Stimulated activated CD4-positive, alpha-beta T cell treated with anti-CD3 and anti-CD28 coated beads, Interleukin-15, amount 100 ng/mL, for 24 hours (primary cell): Measurements from ENCODE around the gene KPNB1.
A peak's percentile ranks its signal among the peaks of the same experiment; 100 is the strongest.

ENCODE experiments used
- DNase-seq: peaks from one replicate; pipeline ENCODE4 v3.0.0-alpha.2; 2020

The KPNB1 gene

DNA sequence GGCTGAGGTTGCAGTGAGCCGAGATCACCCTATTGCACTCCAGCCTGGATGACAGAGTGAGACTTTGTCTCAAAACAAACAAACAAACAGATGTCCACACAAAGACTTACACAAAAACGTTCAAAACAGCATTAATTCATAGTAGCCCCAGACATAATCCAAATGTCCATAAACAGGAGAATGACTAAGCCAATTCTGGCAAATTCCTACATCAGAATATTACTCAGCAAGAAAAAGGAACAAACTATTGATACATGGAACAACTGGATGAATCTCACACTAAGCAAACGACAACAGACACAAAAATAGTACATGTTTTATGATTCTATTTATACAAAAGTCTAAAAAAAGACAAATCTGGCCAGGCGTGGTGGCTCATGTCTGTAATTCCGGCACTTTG, 10.8 kb upstream of the KPNB1 start:
- no peak for DNase-seq

DNA sequence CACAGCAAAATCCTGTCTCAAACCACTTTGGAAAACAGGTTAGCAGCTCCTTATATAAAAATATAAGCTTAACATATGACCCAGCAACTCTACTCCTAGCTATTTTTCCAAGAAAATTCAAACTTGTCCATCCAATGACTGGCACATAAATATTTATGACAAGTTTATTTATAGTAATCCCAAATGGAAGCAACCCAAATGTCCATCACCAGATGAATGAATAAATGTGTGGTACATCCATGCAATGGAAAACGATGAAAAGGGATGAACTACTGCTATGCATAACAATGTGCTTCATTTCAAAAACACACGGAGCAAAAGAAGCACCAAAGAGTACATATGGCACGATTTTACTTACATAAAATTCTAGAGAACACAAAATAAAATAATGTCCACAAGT, 9.6 kb upstream of the KPNB1 start:
- no peak for DNase-seq

DNA sequence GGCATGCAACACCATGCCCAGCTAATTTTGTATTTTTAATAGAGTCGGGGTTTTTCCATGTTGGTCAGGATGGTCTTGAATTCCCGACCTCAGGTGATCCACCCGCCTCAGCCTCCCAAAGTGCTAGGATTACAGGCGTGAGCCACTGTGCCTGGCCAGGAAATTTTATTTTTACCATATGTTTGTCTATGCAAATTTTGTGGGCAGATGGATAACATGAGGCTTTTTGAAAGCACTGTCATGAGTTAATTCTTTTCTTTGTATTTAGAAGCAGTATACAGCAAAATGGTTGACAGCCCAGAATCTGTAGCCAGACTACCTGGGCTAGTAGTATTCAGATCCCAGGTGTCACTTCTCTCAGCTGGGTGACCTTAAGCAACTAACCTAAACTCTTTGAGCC, 8.5 kb upstream of the KPNB1 start:
- DNase-seq, result no peak

DNA sequence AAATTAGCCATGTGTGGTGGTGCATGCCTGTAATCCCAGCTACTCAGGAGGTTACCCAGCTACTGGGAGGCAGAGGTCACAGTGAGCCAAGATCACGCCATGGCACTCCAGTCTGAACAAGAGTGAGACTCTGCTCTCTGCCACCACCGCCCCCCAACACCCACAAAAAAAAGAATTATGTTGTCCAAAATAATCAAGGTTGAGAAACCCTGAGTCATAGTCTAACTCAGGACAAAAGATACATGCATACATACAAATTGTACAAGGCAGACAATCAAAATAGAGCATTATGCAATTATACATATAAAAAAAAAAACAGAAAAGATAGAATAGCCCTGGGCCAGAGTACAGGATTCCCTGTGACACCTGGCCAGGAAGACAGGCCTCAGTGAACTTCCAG, 6.6 kb upstream of the KPNB1 start:
- DNase-seq, result no peak

DNA sequence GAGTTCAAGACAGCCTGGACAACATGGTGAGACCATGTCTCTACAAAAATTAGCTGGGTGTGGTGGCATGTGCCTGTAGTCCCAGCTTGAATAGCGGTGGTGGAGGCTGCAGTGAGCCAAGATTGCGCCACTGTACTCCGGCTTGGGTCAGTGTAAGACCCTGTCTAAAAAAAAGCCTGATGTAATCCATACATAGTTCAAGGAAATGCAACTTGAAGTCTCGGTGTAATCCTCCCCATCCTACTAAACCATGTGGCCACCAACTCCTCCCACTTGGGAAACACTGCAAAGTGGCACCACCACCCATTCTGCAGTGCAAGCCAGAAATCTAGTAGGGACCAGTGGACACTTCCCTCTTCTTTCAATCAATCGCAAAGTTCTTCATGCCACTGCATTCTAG, 5.4 kb upstream of the KPNB1 start:
- no peak for DNase-seq

DNA sequence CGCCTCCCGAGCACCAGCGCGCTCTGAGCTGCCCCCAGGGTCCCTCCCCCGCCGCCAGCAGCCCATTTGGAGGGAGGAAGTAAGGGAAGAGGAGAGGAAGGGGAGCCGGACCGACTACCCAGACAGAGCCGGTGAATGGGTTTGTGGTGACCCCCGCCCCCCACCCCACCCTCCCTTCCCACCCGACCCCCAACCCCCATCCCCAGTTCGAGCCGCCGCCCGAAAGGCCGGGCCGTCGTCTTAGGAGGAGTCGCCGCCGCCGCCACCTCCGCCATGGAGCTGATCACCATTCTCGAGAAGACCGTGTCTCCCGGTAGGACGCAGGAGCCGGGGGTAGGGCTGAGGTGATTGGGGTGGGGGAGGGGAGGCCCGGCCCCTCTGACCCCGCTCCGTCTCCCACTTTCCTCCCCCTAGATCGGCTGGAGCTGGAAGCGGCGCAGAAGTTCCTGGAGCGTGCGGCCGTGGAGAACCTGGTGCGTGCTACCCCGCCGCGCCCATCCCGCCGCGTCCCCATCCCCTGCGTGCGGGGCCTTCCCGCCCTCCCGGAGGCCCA, 329 bp downstream of the KPNB1 start:
- DNase-seq, result no peak

DNA sequence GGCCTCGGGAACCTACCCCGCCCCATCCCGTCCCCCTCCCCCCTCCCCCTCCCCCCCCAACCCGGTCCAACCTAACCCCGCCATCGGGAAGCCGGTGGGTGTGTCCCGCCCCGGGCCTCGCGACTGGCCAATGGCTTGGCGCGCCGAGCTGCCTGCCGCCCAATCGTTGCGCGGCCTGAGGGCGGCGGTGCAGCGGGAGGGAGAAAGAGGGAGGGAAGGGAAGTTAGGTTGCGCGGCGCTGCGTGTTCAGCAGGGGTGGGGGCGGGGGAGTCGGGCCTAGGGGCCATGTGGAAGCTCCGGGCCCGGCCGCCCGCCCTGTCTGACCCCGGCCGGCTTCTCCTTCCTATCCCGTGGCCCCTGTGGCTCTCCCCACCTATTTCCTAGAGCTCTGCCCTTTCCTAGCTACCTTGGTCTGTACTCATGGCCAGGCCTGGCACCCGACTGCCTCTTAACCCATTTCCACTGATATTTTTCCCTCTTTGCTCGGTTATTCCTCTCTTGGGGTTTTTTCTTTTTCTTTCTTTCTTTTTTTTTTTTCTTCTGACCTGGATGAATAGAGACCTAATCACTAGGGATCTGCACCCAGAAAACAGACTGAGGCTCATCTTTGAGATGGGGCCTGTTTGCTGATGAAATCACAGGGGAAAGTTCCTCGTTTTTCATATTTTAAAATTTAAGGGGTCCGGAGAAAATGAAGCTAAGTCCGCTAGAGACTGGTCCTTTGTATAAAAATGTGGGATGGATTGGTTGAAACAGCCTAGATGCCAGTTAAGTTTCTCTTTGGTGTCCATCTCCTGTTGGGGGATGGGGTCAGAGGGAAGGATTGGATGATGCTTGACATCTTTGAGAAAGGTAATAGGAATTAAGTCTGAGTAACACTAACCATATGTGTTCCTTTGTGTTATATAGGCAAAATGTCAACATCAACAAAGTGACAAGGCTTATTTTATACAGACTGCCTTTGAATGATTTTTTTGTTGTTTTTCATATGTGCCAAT, 1.1 kb downstream of the KPNB1 start:
- DNase-seq, result peak; percentile 98

DNA sequence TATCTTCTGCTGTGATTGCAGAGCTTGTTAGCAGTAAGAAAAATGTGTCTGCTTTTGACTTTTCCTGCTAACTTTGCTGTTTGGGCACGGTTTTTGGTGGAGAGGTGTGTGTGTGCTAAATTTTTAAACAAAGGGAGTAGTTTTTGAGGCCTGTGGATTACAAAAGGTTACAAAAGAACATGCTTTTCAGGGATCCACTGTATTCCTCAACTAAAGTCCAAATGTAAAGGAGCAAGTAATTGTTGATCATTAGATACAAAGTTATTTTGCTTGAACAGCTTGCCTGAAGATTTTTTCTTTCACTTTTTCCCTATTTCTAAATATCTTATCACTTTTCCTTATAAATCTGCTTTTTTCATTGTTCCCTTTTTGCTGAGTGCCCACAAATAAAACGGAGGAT, 2.0 kb downstream of the KPNB1 start:
- no peak for DNase-seq

DNA sequence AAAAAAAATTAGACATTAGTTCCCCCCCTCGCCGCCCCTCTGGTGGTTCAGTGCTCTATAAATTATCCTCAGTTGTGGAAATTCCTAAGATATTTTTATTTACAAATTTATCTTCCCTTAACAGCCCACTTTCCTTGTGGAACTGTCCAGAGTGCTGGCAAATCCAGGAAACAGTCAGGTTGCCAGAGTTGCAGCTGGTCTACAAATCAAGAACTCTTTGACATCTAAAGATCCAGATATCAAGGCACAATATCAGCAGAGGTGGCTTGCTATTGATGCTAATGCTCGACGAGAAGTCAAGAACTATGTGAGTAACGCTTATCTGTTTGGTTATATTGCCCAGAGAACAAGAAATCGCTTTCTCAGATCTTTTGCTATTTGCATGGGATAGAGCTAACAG, 2.9 kb downstream of the KPNB1 start:
- no peak for DNase-seq

DNA sequence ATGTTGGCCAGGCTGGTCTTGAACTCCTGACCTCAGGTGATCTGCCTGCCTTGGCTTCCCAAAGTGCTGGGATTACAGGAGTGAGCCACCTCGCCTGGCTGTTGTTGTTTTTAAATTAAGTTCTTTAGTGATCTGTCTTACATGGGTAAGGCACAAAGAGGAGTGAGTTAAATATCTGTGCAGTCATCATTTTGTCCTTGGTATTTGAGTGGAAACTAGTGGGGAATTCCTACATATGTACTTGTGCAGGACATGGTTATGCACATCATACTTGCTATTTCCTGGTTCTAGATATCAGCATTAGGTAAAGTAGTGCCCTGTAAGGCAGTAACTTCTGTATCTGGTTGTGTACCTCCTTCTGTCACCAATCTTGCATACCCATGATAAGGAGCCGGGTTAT, 3.7 kb downstream of the KPNB1 start:
- DNase-seq, result no peak

DNA sequence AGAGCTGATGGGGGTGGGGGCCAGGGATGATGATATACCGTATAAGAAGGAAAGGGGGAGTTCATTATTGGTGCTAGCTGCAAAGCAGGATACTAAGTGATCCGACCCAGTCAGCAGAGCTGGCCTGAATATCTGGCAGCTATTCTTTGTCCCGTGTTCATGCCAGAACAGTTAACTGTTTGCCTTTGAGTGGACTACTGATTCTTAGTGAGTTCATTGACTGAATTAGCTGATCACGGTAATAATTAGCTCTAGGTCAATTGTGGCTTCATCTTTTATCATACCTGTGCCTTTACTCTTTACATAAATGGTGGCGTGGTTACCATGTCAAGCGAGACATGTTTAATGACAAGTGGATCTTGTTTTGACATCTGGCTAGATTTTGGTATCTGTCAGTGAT, 5.3 kb downstream of the KPNB1 start:
- DNase-seq, result no peak

DNA sequence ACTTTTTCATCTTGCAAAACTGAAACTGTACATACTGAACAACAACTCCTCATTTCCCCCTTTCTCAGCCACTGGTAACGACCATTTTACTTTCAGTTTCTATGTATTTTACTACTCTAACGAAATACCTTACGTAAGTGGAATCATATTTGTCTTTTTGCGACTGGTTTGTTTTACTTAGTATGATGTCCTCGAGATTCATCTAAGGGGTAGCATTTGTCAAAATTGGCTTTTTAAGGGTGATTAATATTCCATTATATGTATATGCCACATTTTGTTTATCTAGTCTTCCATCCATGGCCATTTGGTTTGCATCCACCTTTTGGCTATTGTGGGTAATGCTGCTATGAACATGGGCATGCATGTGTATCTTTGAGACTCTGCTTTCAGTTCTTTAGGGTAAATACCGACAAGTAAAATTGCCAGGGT, 10.4 kb downstream of the KPNB1 start:
- DNase-seq, result no peak

DNA sequence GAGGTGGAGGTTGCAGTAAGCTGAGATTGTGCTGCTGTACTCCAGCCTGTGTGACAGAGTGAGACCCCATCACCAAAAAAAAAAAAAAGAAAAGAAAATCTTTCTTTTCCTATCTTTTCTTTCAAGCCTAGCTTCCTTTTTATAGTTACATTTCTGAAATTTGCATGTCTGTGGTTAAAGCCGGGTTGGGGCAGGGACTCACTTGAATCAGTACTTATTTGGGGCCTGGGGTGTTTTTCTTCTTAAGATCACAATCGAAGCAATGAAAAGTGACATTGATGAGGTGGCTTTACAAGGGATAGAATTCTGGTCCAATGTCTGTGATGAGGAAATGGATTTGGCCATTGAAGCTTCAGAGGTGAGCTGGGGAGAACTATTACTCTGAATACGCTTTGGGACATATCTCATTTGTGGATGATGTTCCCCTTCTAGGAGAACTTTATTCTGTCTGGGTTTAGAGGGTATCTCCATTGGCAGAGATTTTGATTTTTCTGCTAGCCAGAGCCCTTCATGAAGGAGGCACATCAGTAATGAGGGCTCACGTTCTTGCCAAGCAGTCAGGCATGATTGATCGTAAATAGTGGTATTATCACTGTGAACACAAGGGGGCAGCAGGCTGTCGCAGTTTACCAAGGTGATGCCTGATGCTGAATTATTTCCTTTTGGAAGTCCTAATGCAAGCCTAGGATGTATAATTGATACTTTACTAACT, 14.3 kb downstream of the KPNB1 start:
- peak; percentile 66 for DNase-seq

DNA sequence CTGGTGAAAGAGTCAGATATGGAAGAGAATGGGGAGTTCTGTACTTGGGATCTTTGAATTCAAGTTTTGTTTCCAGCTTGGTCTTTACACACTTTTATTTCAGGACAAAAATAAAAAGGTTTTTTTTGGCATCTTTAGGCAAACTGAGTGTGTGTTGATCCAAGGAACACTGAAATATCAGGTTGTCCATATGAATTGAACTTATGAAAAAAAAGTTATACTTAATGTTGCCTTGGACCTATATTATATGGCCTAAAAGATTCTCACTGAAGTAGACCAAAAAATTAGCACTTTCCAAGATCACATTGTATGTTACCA, 14.9 kb downstream of the KPNB1 start:
- DNase-seq, result no peak

DNA sequence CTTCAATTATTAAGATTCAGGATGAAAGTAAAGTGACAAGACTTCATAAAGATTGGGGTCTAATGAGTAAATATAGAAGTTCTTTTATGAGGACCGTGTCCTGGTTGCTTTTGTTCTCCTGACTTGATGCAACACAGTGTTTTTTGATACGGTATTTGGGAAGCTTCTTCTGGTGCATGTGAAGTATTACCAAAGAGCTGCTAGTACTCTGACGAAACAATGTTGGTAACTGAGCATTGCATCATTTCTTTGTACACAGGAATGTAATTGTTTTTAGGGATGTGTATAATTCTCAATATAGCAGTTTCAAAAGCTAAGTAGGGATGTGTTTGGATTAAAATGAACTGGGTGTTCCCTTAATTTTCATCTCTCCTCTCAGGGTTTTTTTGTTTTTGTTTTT, 15.9 kb downstream of the KPNB1 start:
- no peak for DNase-seq

DNA sequence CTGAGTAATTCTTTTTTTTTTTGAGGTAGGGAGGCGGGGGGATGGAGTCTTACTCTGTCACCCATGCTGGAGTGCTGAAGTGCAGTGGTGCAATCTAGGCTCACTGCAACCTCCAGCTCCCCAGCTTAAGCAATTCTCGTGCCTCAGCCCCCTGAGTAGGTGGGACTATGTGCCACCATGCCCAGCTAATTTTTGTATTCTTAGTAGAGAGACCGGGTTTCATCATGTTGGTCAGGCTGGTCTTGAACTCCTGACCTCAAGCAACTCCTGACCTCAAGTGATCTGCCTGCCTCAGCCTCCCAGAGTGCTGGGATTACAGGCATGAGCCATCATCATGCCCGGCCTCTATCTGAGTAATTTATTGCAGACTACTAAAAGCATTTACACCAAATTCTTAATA, 19.4 kb downstream of the KPNB1 start:
- DNase-seq, result no peak

DNA sequence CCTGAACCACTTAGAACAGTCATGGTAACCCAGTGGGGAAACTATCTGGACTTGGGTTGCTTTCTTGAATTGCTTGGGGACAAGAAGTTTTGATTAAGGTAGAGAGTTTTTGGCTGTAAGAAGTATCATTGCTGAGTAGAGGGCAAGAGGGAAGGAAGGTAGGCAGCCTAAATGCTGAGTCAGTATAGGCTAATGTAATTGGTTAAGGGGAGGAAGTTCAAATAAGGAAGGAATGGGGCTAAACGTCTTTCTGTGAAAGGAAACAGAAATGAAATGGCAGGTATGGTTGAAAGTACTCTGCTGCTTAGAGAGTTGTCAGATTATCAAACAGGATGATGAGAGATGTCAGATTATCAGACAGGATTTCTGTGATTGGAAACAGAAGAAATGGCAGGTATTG, 20.3 kb downstream of the KPNB1 start:
- no peak for DNase-seq

DNA sequence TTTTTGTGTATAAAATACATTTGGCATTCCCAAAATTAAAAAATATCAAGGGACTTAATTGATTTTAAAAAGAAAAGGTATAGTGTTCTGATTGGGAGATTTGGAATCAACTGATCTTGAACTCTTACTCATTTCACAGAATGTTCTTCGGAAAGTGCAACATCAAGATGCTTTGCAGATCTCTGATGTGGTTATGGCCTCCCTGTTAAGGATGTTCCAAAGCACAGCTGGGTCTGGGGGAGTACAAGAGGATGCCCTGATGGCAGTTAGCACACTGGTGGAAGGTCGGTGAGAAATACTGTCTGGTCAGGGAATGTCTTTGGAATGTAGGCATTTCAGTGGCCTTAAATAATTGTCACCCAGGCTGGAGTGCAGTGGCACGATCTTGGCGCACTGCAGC, 24.8 kb downstream of the KPNB1 start:
- no peak for DNase-seq

DNA sequence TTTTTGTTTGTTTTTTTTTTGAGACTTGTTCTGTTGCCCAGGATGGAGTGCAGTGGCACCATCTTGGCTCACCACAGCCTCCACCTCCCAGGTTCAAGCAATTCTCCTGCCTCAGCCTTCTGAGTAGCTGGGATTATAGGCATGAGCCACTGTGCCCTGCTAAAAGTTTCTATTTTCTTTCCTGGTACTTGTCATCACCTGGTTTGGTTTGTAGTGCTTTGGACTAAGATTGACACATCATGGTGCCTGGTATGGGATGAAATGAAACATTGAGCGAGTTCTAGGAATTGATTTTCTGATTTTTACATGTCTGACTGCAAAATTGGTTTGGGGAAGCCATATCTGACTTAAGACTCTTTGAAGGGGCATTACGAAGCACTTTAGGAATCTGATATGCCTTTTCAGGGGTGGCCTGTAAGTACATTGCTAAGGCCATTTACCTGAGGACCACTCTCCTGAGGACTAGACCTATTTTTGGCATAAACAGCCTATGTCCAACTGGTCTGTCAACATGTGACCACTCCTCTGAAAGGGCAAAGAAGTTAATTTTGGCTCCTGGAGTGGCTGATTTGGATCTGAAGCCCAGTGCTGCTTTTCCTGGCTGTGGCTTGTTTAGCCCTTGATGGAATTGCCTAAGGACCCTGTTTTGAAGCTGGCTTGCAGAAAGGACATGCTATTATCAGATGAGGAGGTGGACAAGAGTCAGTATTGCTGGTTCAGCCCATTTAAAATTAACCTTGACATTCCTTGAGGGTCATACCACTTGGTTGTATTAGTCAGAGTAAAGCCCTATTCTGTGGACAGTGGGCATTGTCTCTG, 25.9 kb downstream of the KPNB1 start:
- no peak for DNase-seq

DNA sequence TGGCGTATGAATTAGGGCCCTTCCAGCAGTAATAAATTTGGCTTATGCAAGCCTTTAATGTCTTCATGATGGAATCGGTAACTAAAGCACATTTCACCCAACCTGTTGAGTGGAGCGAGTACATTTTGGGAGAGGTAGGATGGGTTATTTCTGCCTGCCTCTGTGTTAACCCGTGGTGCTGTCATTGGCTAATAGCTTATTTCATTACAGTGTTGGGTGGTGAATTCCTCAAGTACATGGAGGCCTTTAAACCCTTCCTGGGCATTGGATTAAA, 26.4 kb downstream of the KPNB1 start:
- DNase-seq, result no peak

DNA sequence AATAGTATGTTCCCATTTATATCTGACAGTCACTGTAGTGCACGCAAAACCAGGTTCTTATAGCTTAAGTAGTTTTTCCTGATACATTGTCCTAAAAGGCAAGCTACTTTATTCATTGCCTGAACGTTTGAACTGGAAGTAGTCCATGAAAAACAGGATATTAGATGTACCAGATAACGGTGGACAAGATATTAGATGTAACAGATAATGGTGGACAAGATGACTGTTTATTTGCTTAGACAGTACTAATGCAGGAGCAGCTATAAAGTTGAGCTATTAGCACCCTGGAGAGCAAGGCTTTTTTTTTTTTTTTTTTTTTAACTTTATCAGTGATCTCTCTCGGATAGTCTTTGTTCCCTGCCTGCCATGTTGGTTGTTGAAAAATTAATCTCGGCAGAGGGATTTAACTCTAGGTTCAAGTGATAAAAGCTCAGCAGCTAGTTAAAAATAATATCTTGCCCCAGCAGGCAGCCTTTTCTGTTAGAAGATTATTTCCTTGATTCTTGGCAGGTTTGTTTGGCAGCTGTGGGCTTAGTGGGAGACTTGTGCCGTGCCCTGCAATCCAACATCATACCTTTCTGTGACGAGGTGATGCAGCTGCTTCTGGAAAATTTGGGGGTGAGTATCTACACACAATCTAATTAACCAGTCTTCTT, 26.9 kb downstream of the KPNB1 start:
- no peak for DNase-seq

DNA sequence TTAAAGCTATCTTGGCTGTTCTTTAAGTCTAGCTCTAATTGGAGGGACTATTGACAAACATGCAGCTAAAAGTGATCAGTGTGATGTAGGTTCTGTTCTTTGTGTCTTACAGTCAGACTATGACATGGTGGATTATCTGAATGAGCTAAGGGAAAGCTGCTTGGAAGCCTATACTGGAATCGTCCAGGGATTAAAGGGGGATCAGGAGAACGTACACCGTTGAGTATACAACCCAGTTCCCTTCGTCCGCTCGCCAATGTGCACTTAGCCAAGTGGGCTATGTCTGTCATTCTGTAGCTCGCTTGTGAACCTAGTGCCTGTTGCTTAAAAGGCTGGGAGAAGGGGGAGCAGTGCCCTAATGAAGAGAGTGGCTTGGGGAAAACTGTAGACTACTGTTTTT, 28.5 kb downstream of the KPNB1 start:
- no peak for DNase-seq

DNA sequence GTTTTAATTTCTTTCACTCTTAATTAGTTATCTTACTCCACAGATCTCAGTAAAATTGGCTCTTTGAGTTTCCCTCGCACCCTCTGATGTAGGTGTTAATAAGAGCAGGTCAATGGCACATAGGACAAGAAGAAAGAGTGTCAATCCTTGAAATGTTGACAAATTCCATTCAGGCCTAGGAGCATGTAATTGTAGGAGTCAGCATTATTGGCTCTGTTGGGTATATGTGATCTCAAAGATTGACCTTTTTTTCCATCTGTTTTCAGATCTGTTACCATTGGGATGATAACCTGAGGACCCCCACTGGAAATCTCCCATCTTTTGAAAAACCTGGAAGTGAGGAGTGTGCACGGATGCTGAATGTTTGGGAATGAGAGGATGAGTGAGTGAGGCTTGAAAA, 32.4 kb downstream of the KPNB1 start:
- DNase-seq, result no peak
